Lower leg skin (tissue), 4 donors: ENCODE measurements around the gene GPRC5D. TPM values are rescaled to one million over a fixed set of nuclear protein-coding genes. Genes with fewer than 3 reads are reported as not detected.
A peak's percentile ranks its signal among the peaks of the same experiment; 100 is the strongest.

Source experiments
- DNase-seq, 2 donors: peaks; one replicate each; pipeline ENCODE4 v3.0.0-alpha.2; 2019; ENCODE audit warnings: low spot score in 2 of 2
- H3K4me3 ChIP-seq: fragments of 200-600 bp; sonication (generic); 2 replicates; pipeline ENCODE4 v1.5.1; 2017; ENCODE audit warnings: mild to moderate bottlenecking, low read depth; ENCODE audit not compliant: poor library complexity, severe bottlenecking
- CTCF ChIP-seq, 3 donors: fragments of 450-650 bp; IDR thresholded peaks; one replicate each; pipeline ENCODE4 v1.5.1; 2016; ENCODE audit warnings: antibody characterized with exemption in 3 of 3, mild to moderate bottlenecking in 3 of 3, moderate library complexity in 2 of 3
- POLR2A ChIP-seq, 2 donors: fragments of 450-650 bp; IDR thresholded peaks; one replicate each; pipeline ENCODE4 v1.6.1; 2016 to 2017; ENCODE audit warnings: antibody characterized with exemption in 2 of 2, mild to moderate bottlenecking in 1 of 2, moderate library complexity in 1 of 2
- WGBS, 2 donors: methylation state at CpG; one replicate each; pipeline ENCODE4 v1.1.5; 2018; 5-methylcytosine and 5-hydroxymethylcytosine counted together
- intact Hi-C: fragments of 100-400 bp; cut with DNase I; formaldehyde crosslinking; loops from one replicate; pipeline ENCODE4 v1.15.0; 2023; ENCODE audit warnings: low total_unique reads
- total RNA-seq, 4 donors: library from RNA; depleted of rRNA; stranded (reverse); fragments of >200 nt; gene quantifications; one replicate each; pipeline ENCODE4 v1.1.0, GENCODE V29; 2016

Gene GPRC5D
- total RNA-seq, 4 donors from 2014 or later = 27.9 to 51.1 TPM; not detected in 2

DNA sequence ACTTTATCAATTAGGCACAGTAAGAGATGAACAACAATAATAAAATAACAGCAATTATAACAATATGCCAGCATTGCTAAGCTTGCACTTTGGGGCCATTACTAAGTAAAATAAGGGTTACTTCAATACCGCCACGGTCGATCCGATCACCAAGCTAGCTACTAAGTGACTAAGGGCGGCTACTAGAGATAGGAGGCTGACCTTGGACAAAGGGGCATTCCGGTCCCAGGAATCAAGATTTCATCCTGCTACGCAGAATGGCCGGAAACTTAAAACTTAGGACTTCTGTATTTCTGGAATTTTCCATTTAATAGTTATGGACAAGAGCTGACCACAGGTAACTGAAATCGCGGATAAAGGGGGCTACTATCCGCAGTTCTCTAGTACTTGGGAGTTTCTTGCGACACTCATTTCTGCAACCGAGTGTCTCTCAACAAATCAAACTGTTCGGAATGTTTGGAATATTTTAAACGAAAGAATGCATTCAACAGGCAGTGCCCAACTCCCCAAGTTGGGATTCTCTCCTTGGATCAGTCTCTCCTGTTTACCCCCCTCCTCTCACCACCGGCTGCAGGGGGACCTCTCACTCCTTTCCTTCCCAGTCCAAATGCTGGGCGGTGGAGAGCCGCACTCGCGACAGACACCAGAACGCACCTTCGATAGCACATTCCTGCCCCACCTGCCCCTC lies 47.4 kb upstream of the GPRC5D start:
- intact Hi-C loops = no loop called here
- peak in 1 of 2 donors; percentile 43 for DNase-seq
- no peak for TF ChIP-seq POLR2A (IDR thresholded peaks at IDR 0.05)
- no peak for TF ChIP-seq CTCF (IDR thresholded peaks at IDR 0.05)
- WGBS, 2 donors = 13 to 14% methylated on average over 22 of the region's 22 CpGs
- peak overlapping the region; percentile 63 for H3K4me3 ChIP-seq

- 79 to 85% methylated on average over 4 of the region's 4 CpGs for WGBS, 2 donors
- TF ChIP-seq POLR2A (IDR thresholded peaks at IDR 0.05) (no peak), CTCF (IDR thresholded peaks at IDR 0.05) (no peak)
- intact Hi-C loops = no loop called here
- DNase-seq = no peak
- H3K4me3 ChIP-seq = no peak overlapping the region
These were observed 46.3 kb upstream of the GPRC5D start for GRCh38 chr12:12998248-12998647.

- intact Hi-C loops = no loop called here
- H3K4me3 ChIP-seq = no peak overlapping the region
- TF ChIP-seq CTCF (IDR thresholded peaks at IDR 0.05) = no peak
- 51 to 96% methylated on average over 2 of the region's 2 CpGs for WGBS, 2 donors
- DNase-seq = no peak
These were observed 45.8 kb upstream of the GPRC5D start for GRCh38 chr12:12997734-12998133.

GRCh38 chr12:12997156-12997555 lies 45.2 kb upstream of the GPRC5D start:
- 60 to 66% methylated on average over 3 of the region's 3 CpGs for WGBS, 2 donors
- no peak for DNase-seq
- TF ChIP-seq CTCF (IDR thresholded peaks at IDR 0.05) (no peak), POLR2A (IDR thresholded peaks at IDR 0.05) (no peak)
- no peak overlapping the region for H3K4me3 ChIP-seq
- intact Hi-C loops = no loop called here

- TF ChIP-seq CTCF (IDR thresholded peaks at IDR 0.05) (no peak), POLR2A (IDR thresholded peaks at IDR 0.05) (no peak)
- no peak overlapping the region for H3K4me3 ChIP-seq
- DNase-seq = no peak
- intact Hi-C loops = no loop called here
- WGBS, 2 donors = 36 to 47% methylated on average over 3 of the region's 3 CpGs
These were observed 44.2 kb upstream of the GPRC5D start for GRCh38 chr12:12996209-12996608.

GRCh38 chr12:12995088-12995487 lies 43.1 kb upstream of the GPRC5D start:
- H3K4me3 ChIP-seq = no peak overlapping the region
- no peak for TF ChIP-seq POLR2A (IDR thresholded peaks at IDR 0.05)
- no peak for TF ChIP-seq CTCF (IDR thresholded peaks at IDR 0.05)
- 89 to 96% methylated on average over 3 of the region's 3 CpGs for WGBS, 2 donors
- DNase-seq = no peak
- intact Hi-C loops = no loop called here
